ENCODE data around the gene LRRC8E. TPM values are rescaled to one million over a fixed set of nuclear protein-coding genes. Genes with fewer than 3 reads are reported as not detected.
"Not testable (repeated sequence)": the region's sequence is repeated elsewhere in the genome, so short reads cannot be mapped to it uniquely, and the experiment has no call there.

LRRC8E gene
- total RNA-seq, 2 donors from 2014 or later: not detected

DNA sequence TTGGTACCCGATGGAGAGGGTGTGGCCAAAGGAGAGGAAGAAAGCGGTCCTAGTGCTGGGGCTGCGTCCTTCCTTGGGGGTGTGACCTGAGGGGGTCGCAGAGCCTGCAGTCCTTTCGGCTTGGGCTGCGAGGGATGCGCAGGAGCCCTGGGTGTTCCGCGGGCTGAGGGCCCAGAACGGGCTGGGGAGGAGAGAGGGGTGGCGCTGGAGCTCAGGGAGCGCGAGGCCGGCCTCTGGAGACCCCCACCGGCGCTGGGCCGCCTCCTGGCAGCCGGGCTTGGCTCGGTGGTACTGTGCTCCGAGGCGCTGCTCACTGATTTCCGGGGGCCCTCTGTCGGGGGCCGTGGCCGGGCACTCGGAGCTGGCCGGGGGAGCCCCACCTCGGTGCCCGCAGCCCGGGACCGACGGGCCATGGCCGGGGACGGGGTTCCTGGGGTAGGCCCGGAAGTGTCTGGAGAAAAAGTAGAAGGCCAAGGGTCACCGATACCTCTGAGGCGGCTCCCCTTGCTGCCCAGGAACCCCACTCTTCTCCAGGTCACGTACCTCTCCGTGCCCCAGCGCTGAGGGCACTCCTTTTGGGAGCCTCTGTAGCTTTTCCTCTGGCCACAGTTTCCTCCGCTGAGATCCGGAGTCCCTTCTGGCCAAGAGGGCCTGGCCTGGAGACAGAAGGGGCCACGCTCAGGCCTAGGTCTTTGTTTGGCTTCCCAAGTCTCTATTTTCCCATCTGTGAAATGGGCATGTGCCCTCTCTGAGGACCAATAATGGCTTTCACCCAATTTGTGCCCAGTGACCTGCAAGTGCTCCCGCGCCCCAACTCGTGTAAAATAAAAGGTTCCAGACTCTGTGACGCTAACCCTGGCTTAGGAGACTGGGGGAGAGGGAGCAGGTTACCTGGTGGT is 15.8 kb upstream of the LRRC8E start:
- H3K9me3 Mint-ChIP-seq: peaks cover 0 to 4% of the 10 kb centered on the region in 2 donors
- H3K27ac Mint-ChIP-seq: no peak overlapping the region
- ATAC-seq: no peak
- no peak for DNase-seq (ENCODE audit: low spot score in 2 of 2)
- H3K36me3 Mint-ChIP-seq: no peaks in the 10 kb centered on the region

DNA sequence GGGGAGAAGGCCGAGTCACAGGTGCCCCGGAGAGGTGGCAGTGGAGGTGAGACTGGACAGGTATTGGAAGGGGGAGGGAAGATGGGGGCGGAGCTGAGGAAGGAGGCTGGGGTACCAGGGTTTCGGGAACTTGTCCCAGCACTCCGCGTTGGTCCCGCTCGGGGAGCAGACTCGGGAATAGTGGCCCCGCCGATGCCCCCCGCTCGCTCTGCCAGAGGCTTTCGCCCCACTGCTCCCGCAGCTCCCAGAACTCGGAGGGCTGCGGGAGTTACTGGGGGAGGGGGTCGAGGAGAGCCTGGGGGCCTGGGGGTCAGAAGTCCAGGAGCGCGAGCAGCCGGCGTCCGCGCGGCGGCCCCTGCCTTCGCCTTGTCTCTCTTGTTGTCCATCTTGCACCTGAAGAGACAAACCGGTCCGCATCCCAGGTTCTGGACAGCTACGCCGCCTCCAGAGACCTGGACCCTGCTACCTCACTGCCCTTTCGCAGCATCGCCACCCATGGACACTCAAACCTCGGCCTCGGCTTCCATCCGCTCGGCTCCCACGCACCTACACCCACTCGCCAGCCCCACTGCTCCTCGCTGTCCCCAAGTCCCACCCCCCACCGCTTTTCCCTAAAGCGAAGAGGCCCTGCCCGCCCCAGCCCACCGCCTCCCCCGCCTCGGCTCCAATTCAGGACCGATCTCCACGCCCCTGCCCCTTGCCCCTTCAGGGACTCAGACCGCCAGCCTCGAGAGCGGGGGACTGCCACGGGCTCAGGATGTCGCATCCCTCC is 14.8 kb upstream of the LRRC8E start:
- Mint-ChIP-seq H3K9me3 (peaks cover 0 to 4% of the 10 kb centered on the region in 2 donors), H3K36me3 (no peaks in the 10 kb centered on the region), H3K27ac (no peak overlapping the region)
- no peak for DNase-seq (ENCODE audit: low spot score in 2 of 2)
- ATAC-seq: no peak

DNA sequence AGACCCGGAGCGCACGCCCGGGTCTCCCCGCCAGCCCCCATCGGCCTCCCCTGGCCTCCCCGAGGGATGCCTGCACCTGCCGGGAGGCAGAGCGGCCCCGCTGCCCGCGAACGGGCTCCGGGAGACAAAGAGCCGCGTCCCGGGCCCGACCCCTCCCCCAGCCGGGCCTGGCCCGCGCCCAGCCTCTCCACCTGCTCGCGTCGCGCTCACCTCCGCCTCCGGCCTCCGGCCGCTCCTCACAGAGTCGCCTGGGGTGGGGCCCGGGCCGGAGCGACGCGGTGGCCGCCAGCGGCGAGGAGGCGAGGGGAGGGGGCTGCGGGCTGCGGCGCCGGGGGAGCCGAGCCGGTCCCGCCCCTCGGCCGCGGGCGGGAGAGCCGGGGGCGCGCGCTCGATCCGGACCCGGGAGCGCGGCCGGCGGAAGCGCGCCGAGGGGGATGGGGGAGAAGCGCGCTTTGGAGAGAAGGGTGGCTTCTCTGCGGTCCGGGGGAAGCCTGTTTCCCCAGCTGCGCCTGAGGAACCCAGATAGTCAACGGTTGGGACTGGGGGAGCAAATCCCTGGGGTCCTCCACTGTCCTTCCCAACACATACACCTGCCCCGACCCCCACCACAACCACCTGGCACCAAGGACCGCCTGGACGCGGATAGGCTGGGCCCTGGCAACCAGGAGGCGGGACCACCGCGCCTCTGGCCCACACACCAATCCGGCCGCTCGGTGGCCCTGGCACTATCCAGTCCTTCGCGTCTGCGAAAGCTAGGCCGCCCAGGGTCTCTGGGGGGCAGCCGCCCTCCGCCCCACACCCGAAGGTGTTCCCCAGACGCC is 14.0 kb upstream of the LRRC8E start, which contains the start of gene PRR36:
TSS of gene PRR36 (minus strand) at position 315 of the 821 bp plus-strand sequence. CDS start 701 bp downstream, outside the sequence.
- peak within 1 kb of the TSS in 1 of 2 donors; percentile 36 for H3K27ac Mint-ChIP-seq
- no peaks in the 10 kb centered on the region for H3K36me3 Mint-ChIP-seq
- DNase-seq (ENCODE audit: low spot score in 2 of 2) (no peak), ATAC-seq (no peak)
- peaks cover 0 to 4% of the 10 kb centered on the region in 2 donors for H3K9me3 Mint-ChIP-seq

DNA sequence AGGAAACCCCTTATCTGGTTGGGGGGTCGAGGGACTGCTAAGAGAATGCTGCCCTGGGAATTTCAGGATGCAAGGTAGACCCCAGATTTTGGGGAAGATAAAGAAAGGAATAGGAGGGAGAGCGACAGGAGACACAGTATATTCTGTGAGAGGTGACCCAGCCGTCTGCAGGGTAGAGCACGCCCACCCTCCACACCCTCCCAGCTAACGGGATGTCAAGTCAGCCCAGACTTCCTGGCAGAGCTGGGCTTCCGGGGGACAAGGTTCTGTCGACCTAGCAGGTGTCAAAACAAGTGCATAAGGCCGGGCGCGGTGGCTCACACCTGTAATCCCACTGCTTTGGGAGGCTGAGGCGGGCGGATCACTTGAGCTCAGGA is 13.4 kb upstream of the LRRC8E start:
- Mint-ChIP-seq H3K36me3 (no peaks in the 10 kb centered on the region), H3K9me3 (peaks cover 0 to 4% of the 10 kb centered on the region in 2 donors), H3K27ac (peak overlapping the region in 1 of 2 donors; percentile 36)
- no peak for DNase-seq (ENCODE audit: low spot score in 2 of 2)
- no peak for ATAC-seq

DNA sequence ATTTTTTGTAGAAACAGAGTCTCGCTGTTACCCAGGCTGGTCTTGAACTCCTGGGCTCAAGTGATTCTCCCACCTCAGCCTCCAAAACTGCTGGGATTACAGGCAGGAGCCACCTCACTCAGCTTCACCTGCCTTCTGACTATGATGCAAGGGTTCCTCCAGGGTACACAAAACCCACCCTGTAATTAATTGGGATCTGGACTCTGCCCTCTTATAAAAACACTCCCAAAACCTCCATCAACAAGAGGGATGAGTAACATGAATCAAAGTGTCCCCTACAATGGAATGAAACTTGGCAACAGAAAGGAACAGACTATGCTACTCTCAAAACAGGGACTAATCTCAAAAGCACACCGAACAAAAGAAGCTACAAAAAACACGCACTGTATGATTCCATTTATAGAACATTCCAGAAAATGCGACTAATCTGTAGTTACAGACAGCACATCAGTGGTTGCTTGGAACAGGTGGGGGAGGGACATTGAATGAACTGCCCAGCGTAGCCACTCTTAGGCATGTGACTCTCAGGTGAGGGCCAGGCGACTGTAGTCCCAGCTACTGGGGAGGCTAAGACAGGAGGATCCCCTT is 11.0 kb upstream of the LRRC8E start:
- Mint-ChIP-seq H3K27ac (no peak overlapping the region), H3K9me3 (no peaks in the 10 kb centered on the region), H3K36me3 (no peaks in the 10 kb centered on the region)
- ATAC-seq (no peak), DNase-seq (ENCODE audit: low spot score in 2 of 2) (no peak)

DNA sequence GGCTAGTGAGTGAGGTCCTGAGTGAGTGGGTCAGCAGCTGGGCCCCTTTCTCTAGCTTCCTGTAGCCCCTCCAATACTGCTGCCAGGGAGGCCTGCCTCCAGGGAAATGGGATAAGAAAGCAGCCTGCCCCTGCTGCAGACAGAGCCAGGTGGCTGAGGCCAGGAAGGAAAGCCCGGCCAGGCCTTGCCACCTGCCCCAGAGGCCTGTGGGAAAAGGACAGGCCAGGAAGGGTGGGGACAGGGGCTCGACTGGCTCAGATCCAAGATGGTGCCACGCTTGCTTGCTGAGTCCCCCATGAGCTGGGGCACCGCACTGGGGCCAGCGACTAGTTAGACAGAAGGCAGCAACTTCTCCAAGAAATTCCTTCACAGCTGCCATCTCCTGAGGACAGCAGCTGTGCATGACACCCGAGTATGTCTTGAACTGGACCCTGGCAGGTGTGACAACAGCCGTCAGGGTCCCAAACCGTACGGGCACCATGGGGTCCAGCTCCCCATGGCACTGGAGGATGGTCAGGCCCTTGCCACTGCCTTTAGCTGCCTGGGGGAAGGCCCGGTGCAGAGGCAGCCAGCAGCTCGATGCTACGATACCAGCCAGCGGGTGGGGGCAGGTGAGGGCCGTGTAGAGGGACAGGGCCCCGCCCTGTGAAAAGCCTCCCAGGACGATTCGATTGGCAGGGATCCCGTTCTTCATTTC is 9.1 kb upstream of the LRRC8E start:
- Mint-ChIP-seq H3K36me3 (no peaks in the 10 kb centered on the region), H3K27ac (no peak overlapping the region), H3K9me3 (no peaks in the 10 kb centered on the region)
- ATAC-seq (peak; percentile 14 to 51), DNase-seq (ENCODE audit: low spot score in 2 of 2) (no peak)

DNA sequence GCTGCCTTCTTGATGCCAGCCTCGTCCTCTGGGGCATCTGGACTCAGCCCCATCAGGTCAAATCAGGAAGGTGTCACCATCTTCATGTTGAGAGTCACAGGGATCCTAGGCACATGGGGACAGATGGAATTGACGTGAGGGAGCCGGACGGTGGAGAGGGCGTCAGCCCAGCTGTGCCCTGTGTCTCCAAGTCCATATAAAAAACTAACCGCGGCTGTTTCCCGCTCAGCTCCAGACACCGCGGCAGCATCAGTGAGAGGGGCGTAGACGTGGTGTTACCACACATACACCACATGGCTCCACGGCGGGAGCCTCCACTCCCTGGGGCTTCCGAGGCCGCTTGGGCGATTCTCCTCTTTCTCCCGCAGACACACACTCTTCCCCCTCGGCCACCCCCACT is 8.5 kb upstream of the LRRC8E start:
- ATAC-seq (peak; percentile 24 to 58), DNase-seq (ENCODE audit: low spot score in 2 of 2) (no peak)
- no peak overlapping the region for H3K27ac Mint-ChIP-seq
- no peaks in the 10 kb centered on the region for H3K36me3 Mint-ChIP-seq
- H3K9me3 Mint-ChIP-seq: no peaks in the 10 kb centered on the region

DNA sequence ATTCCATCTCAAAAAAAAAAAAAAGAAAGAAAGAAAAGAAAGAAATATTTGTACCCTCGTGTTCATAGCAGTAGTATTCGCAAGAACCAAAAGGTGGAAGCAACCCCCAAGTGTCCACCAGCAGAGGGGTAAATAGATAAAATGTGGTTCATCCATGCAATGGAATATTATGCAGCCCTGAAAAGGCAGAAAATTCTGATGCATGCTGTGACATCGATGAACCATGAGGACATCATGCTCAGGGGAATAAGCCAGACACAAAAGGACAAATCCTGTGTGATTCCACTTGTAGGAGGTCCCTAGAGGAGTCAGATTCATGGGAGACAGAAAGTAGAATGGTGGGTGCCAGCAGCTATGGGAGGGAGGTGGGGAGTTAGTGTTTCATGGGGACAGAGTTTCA is 6.4 kb upstream of the LRRC8E start:
- Mint-ChIP-seq H3K9me3 (no peaks in the 10 kb centered on the region), H3K36me3 (no peaks in the 10 kb centered on the region), H3K27ac (no peak overlapping the region)
- ATAC-seq (no peak), DNase-seq (ENCODE audit: low spot score in 2 of 2) (no peak)

DNA sequence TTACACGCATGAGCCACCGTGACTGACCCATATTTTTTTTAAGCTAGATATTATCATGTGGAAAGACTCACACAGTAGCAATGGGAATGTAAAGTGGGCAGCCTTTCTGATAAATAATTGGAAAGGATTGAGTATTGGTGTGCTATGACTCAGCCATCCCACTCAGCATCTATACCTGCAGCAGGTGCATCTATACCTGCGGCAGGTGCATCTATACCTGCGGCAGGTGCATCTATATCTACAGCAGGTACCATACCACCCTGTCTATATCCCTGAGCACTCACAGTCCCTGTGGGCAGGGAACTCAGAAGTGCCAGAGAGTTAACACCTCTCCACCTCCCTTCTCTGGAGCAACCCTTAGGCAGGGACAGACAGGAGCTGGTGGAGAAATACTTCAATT is 5.2 kb upstream of the LRRC8E start:
- Mint-ChIP-seq H3K27ac (no peak overlapping the region), H3K9me3 (no peaks in the 10 kb centered on the region), H3K36me3 (no peaks in the 10 kb centered on the region)
- DNase-seq (ENCODE audit: low spot score in 2 of 2) (no peak), ATAC-seq (no peak)

DNA sequence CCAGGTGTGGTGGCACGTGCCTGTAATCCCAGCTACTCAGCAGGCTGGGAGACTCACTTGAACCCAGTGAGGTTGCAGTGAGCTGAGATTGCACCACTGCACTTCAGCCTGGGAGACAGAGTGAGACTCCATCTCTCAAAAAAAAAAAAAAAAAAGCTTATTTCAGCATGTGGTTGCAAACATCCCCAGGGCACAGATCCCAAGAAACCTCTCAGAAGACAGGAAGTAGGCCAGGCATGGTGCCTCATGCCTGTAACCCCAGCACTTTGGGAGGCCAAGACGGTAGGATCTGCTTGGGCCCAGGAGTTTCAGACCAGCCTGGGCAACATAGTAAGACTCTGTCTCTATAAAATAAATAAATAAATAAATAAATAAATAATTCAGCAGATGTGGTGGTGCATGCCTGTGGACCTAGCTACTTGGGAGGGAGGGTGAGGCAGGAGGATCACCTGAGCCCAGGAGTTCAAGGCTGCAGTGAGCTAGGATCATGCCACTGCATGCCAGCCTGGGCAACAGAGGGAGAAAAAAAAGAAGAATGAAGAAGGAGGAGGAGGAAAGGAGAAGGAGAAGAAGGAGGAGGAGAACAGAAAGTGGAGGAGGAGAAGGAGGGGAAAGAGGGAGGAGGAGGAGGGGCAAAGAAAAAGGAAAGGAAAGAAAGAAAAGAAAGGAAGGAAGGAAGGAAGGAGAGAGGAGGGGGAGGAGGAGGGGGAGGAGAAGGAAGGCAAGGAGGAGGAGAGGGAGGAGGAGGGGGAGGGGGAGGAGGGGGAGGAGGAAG is 4.3 kb upstream of the LRRC8E start:
- no peak for DNase-seq (ENCODE audit: low spot score in 2 of 2)
- Mint-ChIP-seq H3K9me3 (no peaks in the 10 kb centered on the region), H3K27ac (no peak overlapping the region), H3K36me3 (no peaks in the 10 kb centered on the region)
- no peak for ATAC-seq

DNA sequence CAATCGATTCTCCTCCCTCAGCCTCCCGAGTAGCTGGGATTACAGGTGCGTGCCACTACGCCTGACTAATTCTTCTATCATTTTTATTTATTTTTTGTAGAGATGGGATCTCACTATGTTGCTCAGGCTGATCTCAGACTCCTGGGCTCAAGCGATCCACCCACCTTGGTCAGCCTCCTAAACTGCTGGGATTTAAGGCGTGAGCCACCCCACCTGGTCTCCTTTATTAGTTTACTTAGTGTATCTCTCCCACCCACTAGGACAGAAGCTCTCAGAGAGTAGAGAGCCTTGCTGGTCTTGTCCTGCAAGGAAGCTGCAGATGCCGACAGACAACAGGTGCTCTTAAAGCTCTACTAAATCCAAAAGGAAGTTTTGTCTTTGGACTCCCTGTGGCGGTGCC is 2.5 kb upstream of the LRRC8E start:
- H3K9me3 Mint-ChIP-seq: no peaks in the 10 kb centered on the region
- no peak for DNase-seq (ENCODE audit: low spot score in 2 of 2)
- ATAC-seq: no peak
- H3K36me3 Mint-ChIP-seq: no peaks in the 10 kb centered on the region
- H3K27ac Mint-ChIP-seq: no peak overlapping the region

DNA sequence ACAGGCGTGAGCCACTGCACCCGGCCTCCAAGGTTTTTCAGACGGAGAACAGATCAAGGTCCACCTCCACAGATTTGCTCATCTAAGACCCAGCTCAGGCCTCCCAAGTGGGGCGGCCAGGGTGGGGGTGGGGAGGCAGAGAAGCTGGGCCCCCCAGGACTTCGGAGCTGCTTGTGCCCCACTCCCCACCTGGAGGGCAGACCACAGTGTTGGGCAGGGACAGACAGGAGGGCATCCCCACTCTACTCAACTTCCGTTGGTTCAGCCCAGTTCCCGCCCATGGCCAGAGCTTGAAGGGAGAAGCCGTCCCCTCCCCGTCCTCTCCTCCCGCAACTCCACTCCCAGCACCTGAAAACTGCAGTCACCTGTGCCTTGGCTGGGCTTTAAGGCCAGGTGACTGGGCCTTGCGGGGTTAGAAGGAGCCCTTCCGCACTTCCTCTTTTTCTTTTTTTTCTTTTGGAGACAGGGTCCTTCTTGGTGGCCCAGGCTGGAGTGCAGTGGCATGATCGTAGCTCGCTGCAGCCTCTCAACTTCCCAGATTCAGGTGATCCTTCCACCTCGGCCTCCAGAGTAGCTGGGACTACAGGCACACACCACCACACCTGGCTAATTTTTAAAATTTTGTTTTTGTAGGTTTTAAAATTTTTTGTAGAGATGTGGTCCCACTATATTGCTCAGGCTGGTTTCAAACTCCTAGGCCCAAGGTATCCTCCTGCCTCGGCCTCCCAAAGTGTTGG is 734 bp upstream of the LRRC8E start:
- no peaks in the 10 kb centered on the region for H3K36me3 Mint-ChIP-seq
- H3K9me3 Mint-ChIP-seq: no peaks in the 10 kb centered on the region
- DNase-seq (ENCODE audit: low spot score in 2 of 2) (no peak), ATAC-seq (no peak)
- H3K27ac Mint-ChIP-seq: no peak overlapping the region

DNA sequence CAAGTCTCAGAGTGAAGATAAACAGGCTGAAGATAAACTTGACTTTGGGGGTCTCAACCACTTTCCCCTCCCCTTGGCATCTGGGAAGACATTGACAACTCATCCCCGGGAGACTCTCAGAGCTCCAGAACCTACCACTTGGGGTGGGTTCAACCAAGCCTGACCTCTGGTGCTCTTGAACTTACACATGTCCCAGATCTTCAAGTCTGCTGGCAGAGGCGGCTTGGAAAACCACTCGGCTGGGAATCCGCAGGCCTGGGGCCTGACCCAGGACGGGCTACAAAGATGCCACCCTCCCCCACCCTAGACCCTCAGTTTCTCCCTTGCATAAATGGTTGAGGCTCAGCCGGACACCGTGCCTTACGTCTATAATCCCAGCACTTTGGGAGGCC is 512 bp downstream of the LRRC8E start:
- no peaks in the 10 kb centered on the region for H3K9me3 Mint-ChIP-seq
- H3K27ac Mint-ChIP-seq: no peak overlapping the region
- ATAC-seq (no peak), DNase-seq (ENCODE audit: low spot score in 2 of 2) (no peak)
- H3K36me3 Mint-ChIP-seq: no peaks in the 10 kb centered on the region

DNA sequence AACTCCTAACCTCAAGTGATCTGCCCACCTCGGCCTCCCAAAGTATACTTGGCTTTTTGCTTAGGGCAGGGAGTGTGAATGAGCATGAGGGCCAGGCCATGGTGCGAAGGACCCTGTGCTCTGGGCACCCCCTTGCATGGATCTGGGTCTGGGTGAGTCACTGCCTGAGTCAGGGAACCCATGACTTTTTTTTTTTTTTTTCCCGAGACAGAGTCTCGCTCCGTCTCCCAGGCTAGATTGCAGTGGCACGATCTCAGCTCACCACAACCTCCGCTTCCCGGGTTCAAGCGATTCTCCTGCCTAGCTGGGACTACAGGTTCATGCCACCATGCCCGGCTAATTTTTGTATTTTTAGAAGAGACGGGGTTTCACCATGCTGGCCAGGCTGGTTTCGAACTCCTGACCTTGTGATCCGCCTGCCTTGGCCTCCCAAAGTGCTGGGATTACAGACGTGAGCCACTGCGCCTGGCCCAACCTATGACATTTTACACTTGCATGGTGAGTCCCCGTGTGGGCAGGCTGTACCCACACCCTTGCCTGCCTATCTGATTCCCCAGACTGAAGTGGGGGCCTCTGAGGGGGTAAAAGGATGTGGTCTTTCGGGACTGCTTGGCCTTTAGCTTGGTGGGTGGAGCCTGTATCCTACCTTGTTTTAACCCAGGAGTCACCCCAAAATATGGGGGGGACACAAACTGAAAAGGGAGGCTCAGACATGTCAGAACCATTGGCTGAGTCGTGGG is 5.2 kb downstream of the LRRC8E start:
- H3K9me3 Mint-ChIP-seq; ATAC-seq; H3K27ac Mint-ChIP-seq; DNase-seq (ENCODE audit: low spot score in 2 of 2); H3K36me3 Mint-ChIP-seq: not testable (repeated sequence)
